Endothelial cell of umbilical vein (primary cell): Measurements from ENCODE around the gene IRAK1BP1. TPM values are rescaled to one million over a fixed set of nuclear protein-coding genes. Genes with fewer than 3 reads are reported as not detected.

Source experiments
- BruUV-seq: library from RNA; stranded (reverse); fragments of 400-500 nt; replicated peaks from 2 replicates; lab custom pipeline; 2021; lab: Mats Ljungman, UMichigan
- CTCF ChIA-PET: fragments of 300-600, 350-600 bp; sonication (Branson Sonifier 250); formaldehyde crosslinking; loops from one replicate; lab custom pipeline; 2021; ENCODE audit warnings: antibody characterized with exemption, inconsistent platforms; lab: Charles Lee
- POLR2A ChIA-PET: fragments of 300-600, 350-600 bp; sonication (Branson Sonifier 250); formaldehyde crosslinking; loops from one replicate; lab custom pipeline; 2021; ENCODE audit warnings: antibody characterized with exemption, inconsistent platforms; lab: Charles Lee
- DNase-seq: peaks from one replicate; pipeline ENCODE4 v3.0.0-alpha.2; 2011; ENCODE audit warnings: low read depth, low spot score
- FAIRE-seq: peaks from 2 replicates; lab custom pipeline; 2011; peaks lifted over from hg19 to GRCh38; lab: Jason Lieb, UNC
- H2AFZ ChIP-seq: 2 replicates; pipeline ENCODE4 v1.6.0; 2012; ENCODE audit warnings: low read depth, low read length, control low read depth, inconsistent platforms
- H3K27ac ChIP-seq: 2 replicates; pipeline ENCODE4 v1.5.1; 2011; ENCODE audit warnings: low read depth, mild to moderate bottlenecking, control low read depth, low read length, moderate library complexity; ENCODE audit not compliant: insufficient read depth
- H3K27me3 ChIP-seq, 2 experiments: 2 replicates each; pipeline versions ENCODE4 v1.6.0 to v1.6.1; 2011; ENCODE audit warnings: low read length in 2 of 2, mixed read lengths in 1 of 2; ENCODE audit not compliant: control insufficient read depth in 2 of 2, insufficient read depth in 2 of 2
- H3K36me3 ChIP-seq, 2 experiments: 2 replicates in 1 of 2; 3 replicates in 1 of 2; pipeline ENCODE4 v1.5.1; 2011; ENCODE audit warnings: low read length in 2 of 2, mild to moderate bottlenecking in 1 of 2, moderate library complexity in 1 of 2; ENCODE audit not compliant: control insufficient read depth in 2 of 2, insufficient read depth in 2 of 2; ENCODE audit errors: extremely low read depth in 1 of 2
- H3K4me1 ChIP-seq: 3 replicates; pipeline ENCODE4 v1.5.1; 2011; ENCODE audit warnings: mild to moderate bottlenecking, low read length; ENCODE audit not compliant: control insufficient read depth, insufficient read depth; ENCODE audit errors: extremely low read depth
- H3K4me2 ChIP-seq: 2 replicates; pipeline ENCODE4 v1.6.1; 2011; ENCODE audit warnings: low read length, control low read depth, mixed read lengths; ENCODE audit not compliant: insufficient read depth
- H3K4me3 ChIP-seq, 3 experiments: fragments of 200-600 bp in 1 of 3; sonication (generic), shearing (Covaris generic) in 1 of 3; replicated peaks in 1 of 3; 2 replicates each; pipeline ENCODE4 v1.5.1; 2011 to 2016; ENCODE audit warnings: control low read depth in 3 of 3, low read length in 3 of 3, mild to moderate bottlenecking in 2 of 3, inconsistent platforms in 1 of 3, low read depth in 1 of 3, moderate library complexity in 1 of 3; ENCODE audit not compliant: insufficient read depth in 1 of 3
- H3K79me2 ChIP-seq: 2 replicates; pipeline ENCODE4 v1.6.0; 2012; ENCODE audit warnings: low read length, inconsistent platforms; ENCODE audit not compliant: control insufficient read depth, insufficient read depth
- H3K9ac ChIP-seq: replicated peaks from 2 replicates; pipeline ENCODE3; 2011; ENCODE audit warnings: low read length, control low read depth; ENCODE audit not compliant: insufficient read depth; ENCODE audit errors: extremely low read depth
- H3K9me1 ChIP-seq: replicated peaks from 3 replicates; pipeline ENCODE4 v1.6.0; 2011; ENCODE audit warnings: mild to moderate bottlenecking, low read length; ENCODE audit not compliant: control insufficient read depth, insufficient read depth; ENCODE audit errors: extremely low read depth
- H3K9me3 ChIP-seq: replicated peaks from 2 replicates; pipeline ENCODE4 v1.5.1; 2012; ENCODE audit warnings: low read length, inconsistent platforms; ENCODE audit not compliant: control insufficient read depth, insufficient read depth
- H4K20me1 ChIP-seq: replicated peaks from 2 replicates; pipeline ENCODE3; 2011; ENCODE audit warnings: mild to moderate bottlenecking, low read length; ENCODE audit not compliant: control insufficient read depth, insufficient read depth; ENCODE audit errors: extremely low read depth
- EZH2 ChIP-seq: IDR thresholded peaks from 2 replicates; pipeline ENCODE4 v1.6.1; 2012; ENCODE audit warnings: borderline replicate concordance, low read depth, mild to moderate bottlenecking, moderate library complexity, low read length, inconsistent platforms; ENCODE audit not compliant: severe bottlenecking
- FOS ChIP-seq: IDR thresholded peaks from 2 replicates; pipeline ENCODE4 v1.6.1; 2011; ENCODE audit warnings: mild to moderate bottlenecking, low read length, moderate library complexity, borderline replicate concordance; ENCODE audit not compliant: insufficient read depth
- JUN ChIP-seq: IDR thresholded peaks from 2 replicates; pipeline ENCODE4 v1.6.1; 2011; ENCODE audit warnings: borderline replicate concordance, low read depth; ENCODE audit not compliant: insufficient read length, insufficient read depth
- MYC ChIP-seq: IDR thresholded peaks from one replicate; pipeline ENCODE4 v1.6.1; 2011; ENCODE audit warnings: mild to moderate bottlenecking, low read depth, low read length
- POLR2AphosphoS5 ChIP-seq: IDR thresholded peaks from 2 replicates; pipeline ENCODE4 v1.6.1; 2012; ENCODE audit warnings: low read depth, mild to moderate bottlenecking, control low read depth, low read length, moderate library complexity; ENCODE audit not compliant: insufficient read depth
- dilution Hi-C: fragments of 300-500 bp; cut with MboI; formaldehyde crosslinking; loops from one replicate; pipeline ENCODE4 v1.15.0; 2019; ENCODE audit warnings: low sequenced_read_pairs; ENCODE audit not compliant: extremely low pct_ligation_motif_present
- intact Hi-C: fragments of 100-400 bp; cut with micrococcal nuclease; formaldehyde crosslinking; loops from one replicate; pipeline ENCODE4 v1.10.0; 2022
- polyA plus RNA-seq, 4 experiments: library from polyadenylated mRNA; depleted of rRNA in 3 of 4; stranded (reverse) in 3 of 4; unstranded in 1 of 4; fragments of >200 nt; gene quantifications; 2 replicates each; pipeline versions ENCODE4 v1.2.1 to v1.2.3, GENCODE V29; 2011 to 2012; ENCODE audit warnings: missing spikeins in 1 of 4
- total RNA-seq: library from RNA; stranded (reverse); gene quantifications from 2 replicates; pipeline ENCODE4 v1.2.3, GENCODE V29; 2021
- TF ChIP-seq, protein P1 (sequence below), 2 donors: IDR thresholded peaks; 1 replicate in 1 of 2; 2 replicates in 1 of 2; pipeline ENCODE4 v1.5.1; 2011; ENCODE audit warnings: low read length in 2 of 2, mild to moderate bottlenecking in 2 of 2, moderate library complexity in 2 of 2, control low read depth in 1 of 2, inconsistent platforms in 1 of 2, low read depth in 1 of 2; ENCODE audit not compliant: insufficient read depth in 1 of 2; ENCODE audit errors: extremely low read depth in 1 of 2
- TF ChIP-seq, protein P2 (sequence below): IDR thresholded peaks from 2 replicates; pipeline ENCODE4 v1.6.1; 2011; ENCODE audit not compliant: insufficient read depth, insufficient read length

Gene IRAK1BP1
- total and polyA plus RNA-seq, 2 donors (not counting 3 experiments of a cell fraction or from before 2014, with no cell fraction given) = 1.8 to 3.0 TPM

DNA sequence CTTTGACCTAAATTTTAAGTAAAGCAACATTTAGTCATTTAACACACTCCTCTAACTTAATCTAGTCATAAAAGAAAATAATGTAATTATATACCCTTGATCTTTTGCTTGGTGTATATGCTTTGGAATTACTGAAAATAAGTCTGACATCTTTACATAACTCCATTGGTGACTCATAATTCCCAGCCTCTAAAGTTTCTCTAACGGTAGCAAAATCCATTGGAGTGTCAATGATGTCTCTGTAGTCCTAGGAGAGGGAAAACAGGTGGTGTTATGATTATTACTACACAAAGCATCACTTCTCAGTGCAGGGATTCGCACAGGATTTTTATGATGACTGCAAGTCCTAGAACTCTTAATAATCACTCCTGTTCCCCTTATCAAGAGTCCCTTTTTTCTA, 80.2 kb downstream of the IRAK1BP1 start:
- Histone ChIP-seq H3K4me1 (peaks cover 11% of the 10 kb centered on the region), H4K20me1 (peaks cover 1% of the 10 kb centered on the region), H3K9me3 (peaks cover 3% of the 10 kb centered on the region), H3K9ac (no peak overlapping the region), H3K4me3 (peak overlapping the region in 1 of 3 experiments; percentile 50), H3K27me3 (no peaks in the 10 kb centered on the region), H3K27ac (peak overlapping the region; percentile 51), H3K4me2 (peak overlapping the region; percentile 81), H2AFZ (no peak overlapping the region), H3K79me2 (no peaks in the 10 kb centered on the region), H3K36me3 (peaks cover 1 to 19% of the 10 kb centered on the region in 2 experiments), H3K9me1 (no peaks in the 10 kb centered on the region)
- POLR2A ChIA-PET = no interaction called here
- CTCF ChIA-PET = no interaction called here
- dilution Hi-C loops = no loop called here
- BruUV-seq = no TSS peak
- FAIRE-seq (no peak), DNase-seq (peak; percentile 21)
- intact Hi-C loops = no loop called here
- TF ChIP-seq, protein P1, sequence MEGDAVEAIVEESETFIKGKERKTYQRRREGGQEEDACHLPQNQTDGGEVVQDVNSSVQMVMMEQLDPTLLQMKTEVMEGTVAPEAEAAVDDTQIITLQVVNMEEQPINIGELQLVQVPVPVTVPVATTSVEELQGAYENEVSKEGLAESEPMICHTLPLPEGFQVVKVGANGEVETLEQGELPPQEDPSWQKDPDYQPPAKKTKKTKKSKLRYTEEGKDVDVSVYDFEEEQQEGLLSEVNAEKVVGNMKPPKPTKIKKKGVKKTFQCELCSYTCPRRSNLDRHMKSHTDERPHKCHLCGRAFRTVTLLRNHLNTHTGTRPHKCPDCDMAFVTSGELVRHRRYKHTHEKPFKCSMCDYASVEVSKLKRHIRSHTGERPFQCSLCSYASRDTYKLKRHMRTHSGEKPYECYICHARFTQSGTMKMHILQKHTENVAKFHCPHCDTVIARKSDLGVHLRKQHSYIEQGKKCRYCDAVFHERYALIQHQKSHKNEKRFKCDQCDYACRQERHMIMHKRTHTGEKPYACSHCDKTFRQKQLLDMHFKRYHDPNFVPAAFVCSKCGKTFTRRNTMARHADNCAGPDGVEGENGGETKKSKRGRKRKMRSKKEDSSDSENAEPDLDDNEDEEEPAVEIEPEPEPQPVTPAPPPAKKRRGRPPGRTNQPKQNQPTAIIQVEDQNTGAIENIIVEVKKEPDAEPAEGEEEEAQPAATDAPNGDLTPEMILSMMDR (IDR thresholded peaks at IDR 0.05; ENCODE audit: extremely low read depth in 1 of 2, insufficient read depth in 1 of 2, low read depth in 1 of 2, low read length in 2 of 2) = no peak
- TF ChIP-seq EZH2 = no peak
- TF ChIP-seq FOS = no peak
- TF ChIP-seq, protein P2, sequence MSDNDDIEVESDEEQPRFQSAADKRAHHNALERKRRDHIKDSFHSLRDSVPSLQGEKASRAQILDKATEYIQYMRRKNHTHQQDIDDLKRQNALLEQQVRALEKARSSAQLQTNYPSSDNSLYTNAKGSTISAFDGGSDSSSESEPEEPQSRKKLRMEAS = no peak
- TF ChIP-seq POLR2AphosphoS5 = no peak
- no peak for TF ChIP-seq MYC
- TF ChIP-seq JUN = peak; percentile 6
